Measurements from ENCODE around the gene GPR132. TPM values are rescaled to one million over a fixed set of nuclear protein-coding genes. Genes with fewer than 3 reads are reported as not detected.
"Not testable (repeated sequence)": the region's sequence is repeated elsewhere in the genome, so short reads cannot be mapped to it uniquely, and the experiment has no call there.

GPR132 gene
- total RNA-seq, 1 donor from 2014 or later: 0.57 TPM

DNA sequence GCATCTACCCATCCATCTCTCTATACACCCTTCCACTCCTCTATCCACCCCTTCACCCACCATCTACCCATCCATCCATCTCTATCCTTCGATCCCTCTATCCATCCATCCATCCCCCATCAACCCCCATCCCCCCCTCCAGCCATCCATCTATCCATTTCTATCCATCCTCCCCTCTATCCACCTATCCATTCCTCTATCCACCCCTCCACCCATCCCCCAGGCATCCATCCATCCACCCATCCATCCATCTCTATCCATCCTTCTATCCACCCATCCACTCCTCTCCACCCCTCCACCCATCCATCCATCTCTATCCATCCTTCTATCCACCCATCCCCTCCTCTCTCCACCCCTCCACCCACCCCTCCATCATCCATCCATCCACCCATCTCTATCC is 17.5 kb upstream of the GPR132 start:
- Mint-ChIP-seq H3K9me3 (ENCODE audit: low read depth) (peaks cover 7% of the 10 kb centered on the region), H3K27ac (no peak overlapping the region), H3K36me3 (ENCODE audit: insufficient read depth) (peaks cover 1% of the 10 kb centered on the region), H3K4me1 (ENCODE audit: low read depth) (peaks cover 2% of the 10 kb centered on the region), H3K4me3 (ENCODE audit: low read depth) (no peak overlapping the region), H3K27me3 (peaks cover 7% of the 10 kb centered on the region)
- no peak for DNase-seq (ENCODE audit: low spot score, unreplicated experiment)
- no peak for TF ChIP-seq CTCF (IDR thresholded peaks at IDR 0.05; ENCODE audit: unreplicated experiment)

DNA sequence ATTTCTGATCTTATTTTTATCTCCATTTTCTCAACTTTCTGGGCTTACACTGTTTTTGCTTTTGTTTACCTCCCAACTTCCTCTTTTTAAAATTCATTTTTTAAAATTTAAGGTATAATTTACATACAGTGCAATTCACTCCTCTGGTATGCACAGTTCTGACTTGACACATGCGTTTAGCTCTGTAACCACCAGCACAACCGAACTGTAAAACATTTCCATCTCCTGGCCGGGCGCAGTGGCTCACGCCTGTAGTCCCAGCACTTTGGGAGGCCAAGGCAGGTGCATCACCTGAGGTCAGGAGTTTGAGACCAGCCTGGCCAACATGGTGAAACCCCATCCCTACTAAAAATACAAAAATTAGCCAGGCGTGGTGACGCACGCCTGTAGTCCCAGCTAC is 16.2 kb upstream of the GPR132 start:
- not testable (repeated sequence) for H3K9me3 Mint-ChIP-seq (ENCODE audit: low read depth); H3K36me3 Mint-ChIP-seq (ENCODE audit: insufficient read depth); DNase-seq (ENCODE audit: low spot score, unreplicated experiment); H3K4me3 Mint-ChIP-seq (ENCODE audit: low read depth); H3K4me1 Mint-ChIP-seq (ENCODE audit: low read depth); H3K27ac Mint-ChIP-seq
- peaks cover 11% of the 10 kb centered on the region for H3K27me3 Mint-ChIP-seq

GRCh38 chr14:105080161-105080560 is 14.9 kb upstream of the GPR132 start:
- H3K27me3 Mint-ChIP-seq: peaks cover 11% of the 10 kb centered on the region
- DNase-seq (ENCODE audit: low spot score, unreplicated experiment): no peak
- peaks cover 7% of the 10 kb centered on the region for H3K9me3 Mint-ChIP-seq (ENCODE audit: low read depth)
- no peak overlapping the region for H3K4me3 Mint-ChIP-seq (ENCODE audit: low read depth)
- H3K36me3 Mint-ChIP-seq (ENCODE audit: insufficient read depth): peaks cover 1% of the 10 kb centered on the region
- TF ChIP-seq CTCF (IDR thresholded peaks at IDR 0.05; ENCODE audit: unreplicated experiment): no peak
- no peak overlapping the region for H3K27ac Mint-ChIP-seq
- H3K4me1 Mint-ChIP-seq (ENCODE audit: low read depth): peaks cover 2% of the 10 kb centered on the region

- no peak for DNase-seq (ENCODE audit: low spot score, unreplicated experiment)
- Mint-ChIP-seq H3K4me3 (ENCODE audit: low read depth) (no peak overlapping the region), H3K4me1 (ENCODE audit: low read depth) (peaks cover 2% of the 10 kb centered on the region), H3K36me3 (ENCODE audit: insufficient read depth) (peaks cover 1% of the 10 kb centered on the region), H3K27ac (no peak overlapping the region), H3K9me3 (ENCODE audit: low read depth) (peaks cover 7% of the 10 kb centered on the region), H3K27me3 (peaks cover 3% of the 10 kb centered on the region)
- no peak for TF ChIP-seq CTCF (IDR thresholded peaks at IDR 0.05; ENCODE audit: unreplicated experiment)
Measured at GRCh38 chr14:105078294-105078693, 13.1 kb upstream of the GPR132 start.

- Mint-ChIP-seq H3K4me3 (ENCODE audit: low read depth) (no peak overlapping the region), H3K4me1 (ENCODE audit: low read depth) (peaks cover 2% of the 10 kb centered on the region), H3K36me3 (ENCODE audit: insufficient read depth) (peaks cover 1% of the 10 kb centered on the region), H3K9me3 (ENCODE audit: low read depth) (peaks cover 7% of the 10 kb centered on the region), H3K27ac (no peak overlapping the region), H3K27me3 (peaks cover 3% of the 10 kb centered on the region)
- no peak for DNase-seq (ENCODE audit: low spot score, unreplicated experiment)
- no peak for TF ChIP-seq CTCF (IDR thresholded peaks at IDR 0.05; ENCODE audit: unreplicated experiment)
Measured at GRCh38 chr14:105077649-105077995, 12.4 kb upstream of the GPR132 start.

DNA sequence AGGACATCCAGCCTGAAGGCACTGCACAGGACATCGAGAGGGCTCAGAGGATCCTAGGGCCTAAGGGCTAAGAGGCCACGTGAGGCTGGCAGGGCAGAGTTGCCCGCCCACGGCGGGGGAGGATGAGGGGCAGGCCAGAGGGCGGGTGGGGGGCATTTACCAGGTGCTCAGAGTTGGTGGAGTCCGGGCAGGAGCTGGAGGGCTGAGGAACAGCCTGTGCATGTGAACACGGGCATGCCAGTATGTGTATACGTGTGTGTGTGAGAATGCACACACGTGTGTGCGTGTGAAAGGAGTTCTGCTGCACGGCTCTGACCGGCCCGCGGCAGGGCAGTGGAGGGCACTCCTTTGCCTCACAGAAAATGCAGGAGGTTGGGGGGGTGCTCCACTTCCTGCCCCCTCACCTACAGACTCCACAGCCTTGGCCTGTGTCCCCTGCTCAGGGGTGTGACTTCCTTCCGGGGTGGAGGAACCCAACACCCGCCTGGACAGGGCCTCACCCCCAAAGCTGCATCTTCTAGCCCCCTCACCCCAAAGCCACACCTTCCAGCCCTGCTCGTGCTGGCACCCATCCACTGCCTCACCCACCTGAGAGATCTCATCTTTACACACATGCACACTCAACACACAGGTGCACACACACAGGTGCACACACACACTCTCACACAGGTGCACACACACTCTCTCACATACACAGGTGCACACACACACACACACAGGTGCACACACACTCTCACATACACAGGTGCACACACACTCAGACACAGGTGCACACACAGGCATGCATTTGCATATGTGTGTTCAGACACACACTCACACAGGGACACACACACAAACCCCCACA is 11.8 kb upstream of the GPR132 start:
- Mint-ChIP-seq H3K27ac (no peak overlapping the region), H3K9me3 (ENCODE audit: low read depth) (peaks cover 7% of the 10 kb centered on the region), H3K27me3 (peaks cover 7% of the 10 kb centered on the region), H3K36me3 (ENCODE audit: insufficient read depth) (peaks cover 1% of the 10 kb centered on the region), H3K4me1 (ENCODE audit: low read depth) (peaks cover 2% of the 10 kb centered on the region), H3K4me3 (ENCODE audit: low read depth) (no peak overlapping the region)
- TF ChIP-seq CTCF (IDR thresholded peaks at IDR 0.05; ENCODE audit: unreplicated experiment): no peak
- DNase-seq (ENCODE audit: low spot score, unreplicated experiment): no peak
